Measurements from ENCODE around the gene CD14.

- no peak for TF ChIP-seq CTCF (conservative IDR thresholded peaks at IDR 0.05; ENCODE audit: low read length)
- TF ChIP-seq EZH2phosphoT487 (IDR thresholded peaks at IDR 0.05; ENCODE audit: borderline replicate concordance, low read depth, low read length): no peak
Measured at GRCh38 chr5:140671472-140672125, 38.6 kb upstream of the CD14 start.
